8988T (cell line): Measurements from ENCODE around the gene NCOA1.

Experiments
- DNase-seq: peaks from one replicate; pipeline ENCODE4 v3.0.0; 2011

Gene NCOA1

DNA sequence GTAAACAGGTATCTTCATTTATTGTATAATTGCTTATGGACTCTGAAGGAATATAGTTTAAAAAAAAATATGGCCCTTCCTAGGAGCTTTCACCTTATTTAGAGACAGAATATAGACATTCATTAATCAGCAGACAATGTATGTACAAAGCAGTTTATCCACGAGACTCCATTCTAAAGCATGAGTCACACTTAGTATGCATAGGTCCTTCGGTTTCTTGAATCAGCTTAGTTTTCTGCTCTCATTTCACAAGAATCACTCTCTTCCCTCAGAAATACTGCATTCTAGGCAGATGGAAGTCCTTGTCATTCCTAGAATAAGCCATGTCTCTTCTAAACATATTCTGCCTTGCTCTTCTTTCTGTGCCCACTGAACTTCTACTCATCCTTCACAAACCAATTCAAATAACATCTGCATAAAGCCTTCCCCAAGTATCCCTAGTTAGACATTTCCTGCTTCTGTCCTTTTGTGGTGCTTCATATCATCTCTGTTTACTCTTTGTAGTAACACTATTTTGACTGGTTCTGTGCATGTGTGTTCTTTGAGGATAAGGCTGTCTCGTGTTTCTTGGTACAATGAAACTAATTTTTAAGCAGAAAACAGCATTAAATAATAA lies 217.6 kb downstream of the NCOA1 start:
- no peak for DNase-seq

- no peak for DNase-seq
These were observed 219.8 kb downstream of the NCOA1 start for GRCh38 chr2:24710806-24711205.

GRCh38 chr2:24711865-24712264 lies 220.8 kb downstream of the NCOA1 start:
- DNase-seq: no peak

- no peak for DNase-seq
These were observed 221.2 kb downstream of the NCOA1 start for GRCh38 chr2:24712296-24712695.

DNA sequence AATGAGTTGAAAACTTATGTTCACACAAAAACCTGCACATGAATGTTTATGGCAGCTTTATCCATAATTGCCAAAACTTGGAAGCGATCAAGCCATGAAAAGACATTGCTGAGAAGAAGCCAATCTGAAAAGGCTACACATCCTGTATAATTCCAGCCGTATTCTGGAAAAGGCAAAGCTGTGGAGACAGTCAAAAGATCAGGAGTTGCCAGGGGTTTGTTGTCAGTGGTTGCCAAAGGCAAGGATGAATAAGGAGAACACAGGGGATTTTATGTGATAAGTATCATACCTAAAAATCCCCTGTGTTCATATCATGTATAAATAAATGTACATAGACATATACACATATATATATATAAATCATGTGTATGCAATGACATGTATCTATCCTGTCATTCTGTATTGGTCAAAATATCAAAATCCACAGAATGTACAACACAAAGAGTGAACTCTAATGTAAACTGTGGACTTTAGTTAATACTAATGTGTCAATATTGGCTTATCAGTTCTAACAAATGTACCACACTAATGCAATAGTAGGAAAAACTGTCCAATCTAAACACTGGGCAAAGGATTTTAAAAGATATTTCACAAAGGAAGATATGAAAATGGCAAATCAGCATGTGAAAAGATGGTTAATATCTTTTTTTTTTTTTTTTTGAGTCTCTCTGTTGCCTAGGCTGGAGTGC lies 226.4 kb downstream of the NCOA1 start:
- no peak for DNase-seq

- no peak for DNase-seq
These were observed 229.3 kb downstream of the NCOA1 start for GRCh38 chr2:24720310-24720709.

DNA sequence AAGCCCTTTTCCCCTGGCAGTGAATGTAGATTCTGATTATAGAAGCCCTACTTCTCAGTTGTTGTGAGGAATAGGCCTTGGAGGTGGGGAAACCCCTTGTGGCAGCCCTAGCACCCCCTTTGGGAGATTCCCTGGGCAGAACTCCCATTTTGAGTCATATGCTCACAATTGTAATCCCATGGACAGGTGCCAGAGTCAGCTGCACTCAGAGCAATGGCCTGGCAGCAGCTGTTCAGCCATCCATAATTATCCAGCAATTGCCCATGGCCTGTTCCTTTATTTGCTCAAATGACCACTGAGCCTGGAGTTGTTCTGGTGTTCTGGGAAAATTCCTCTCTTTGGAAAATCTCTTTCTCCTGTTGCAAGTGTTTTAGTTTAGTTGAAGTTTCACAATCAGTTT lies 230.4 kb downstream of the NCOA1 start:
- DNase-seq: no peak

GRCh38 chr2:24722141-24722790 lies 231.2 kb downstream of the NCOA1 start:
- no peak for DNase-seq

- DNase-seq: no peak
These were observed 232.1 kb downstream of the NCOA1 start for GRCh38 chr2:24723191-24723590.

DNA sequence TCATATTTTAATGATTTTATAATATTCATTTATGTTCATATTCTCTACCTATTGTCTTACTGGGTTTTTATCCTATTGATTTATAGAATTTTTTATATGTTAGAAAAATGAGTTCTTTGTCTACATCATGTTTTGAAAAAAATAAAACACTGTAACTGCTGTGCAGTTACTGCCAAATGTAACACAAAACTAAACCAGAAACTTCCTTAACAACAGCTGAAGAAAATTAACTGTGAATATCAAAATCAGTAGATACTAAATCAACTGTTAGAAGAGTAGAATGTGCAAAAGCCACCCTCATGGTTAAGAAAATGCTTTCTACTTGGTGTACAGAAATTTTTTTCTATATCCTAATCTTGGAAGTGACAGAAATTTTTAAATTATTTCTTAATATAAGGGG lies 232.6 kb downstream of the NCOA1 start:
- no peak for DNase-seq

- DNase-seq: no peak
These were observed 233.2 kb downstream of the NCOA1 start for GRCh38 chr2:24724111-24724775.

DNA sequence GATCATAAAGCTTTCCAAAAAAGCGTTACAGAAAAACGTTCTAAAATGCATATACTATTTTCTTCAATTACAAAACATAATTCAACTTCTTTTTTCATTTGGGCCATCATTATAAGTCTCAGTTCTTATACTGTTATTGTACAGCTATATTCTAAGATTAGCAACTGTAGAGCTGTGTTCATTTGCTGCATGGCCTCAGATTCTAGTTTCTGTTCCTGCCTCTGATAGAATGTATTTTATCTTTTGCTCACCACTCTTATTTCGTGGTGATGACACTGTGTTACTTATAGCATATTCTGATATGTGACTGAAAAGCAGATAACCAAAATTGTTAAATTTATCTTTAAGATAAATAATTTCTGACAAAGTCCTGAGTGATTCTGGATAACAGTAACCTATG lies 234.9 kb downstream of the NCOA1 start:
- DNase-seq: no peak

DNA sequence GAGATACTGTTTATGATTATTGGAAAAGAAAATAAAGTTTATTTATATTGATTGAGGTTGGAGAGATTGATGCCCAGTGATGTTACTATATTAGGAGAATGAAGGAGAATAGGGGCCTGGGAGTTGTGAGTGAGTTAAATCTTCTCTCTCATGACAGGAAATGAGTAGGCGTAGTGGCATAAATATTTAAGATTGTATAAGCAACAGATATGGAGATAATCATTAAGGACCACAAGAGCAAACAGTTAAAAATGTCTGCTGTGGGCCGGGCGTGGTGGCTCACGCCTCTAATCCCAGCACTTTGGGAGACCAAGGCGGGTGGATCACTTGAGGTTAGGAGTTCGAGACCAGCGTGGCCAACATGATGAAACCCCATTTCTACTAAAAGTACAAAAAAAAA lies 239.4 kb downstream of the NCOA1 start:
- DNase-seq: no peak

DNA sequence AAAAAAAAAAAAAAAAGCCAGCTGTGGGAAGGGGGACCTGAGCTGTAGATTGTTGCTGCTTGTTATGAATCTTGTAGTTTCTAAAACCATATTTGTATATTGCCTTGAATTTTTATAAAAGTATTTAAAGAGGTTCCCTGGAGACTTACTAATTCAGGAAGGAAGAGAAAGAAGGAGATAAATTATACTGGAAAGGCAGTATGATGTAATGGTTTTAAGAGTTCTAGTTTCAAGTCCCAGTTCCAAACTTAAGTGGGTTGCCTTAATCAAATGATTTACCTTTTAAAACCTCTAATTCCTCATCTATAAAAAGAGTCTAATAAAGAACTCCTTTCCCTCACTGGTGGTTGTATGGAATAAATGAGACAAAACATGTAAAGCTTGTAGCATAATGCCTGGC lies 240.0 kb downstream of the NCOA1 start:
- DNase-seq: no peak

DNA sequence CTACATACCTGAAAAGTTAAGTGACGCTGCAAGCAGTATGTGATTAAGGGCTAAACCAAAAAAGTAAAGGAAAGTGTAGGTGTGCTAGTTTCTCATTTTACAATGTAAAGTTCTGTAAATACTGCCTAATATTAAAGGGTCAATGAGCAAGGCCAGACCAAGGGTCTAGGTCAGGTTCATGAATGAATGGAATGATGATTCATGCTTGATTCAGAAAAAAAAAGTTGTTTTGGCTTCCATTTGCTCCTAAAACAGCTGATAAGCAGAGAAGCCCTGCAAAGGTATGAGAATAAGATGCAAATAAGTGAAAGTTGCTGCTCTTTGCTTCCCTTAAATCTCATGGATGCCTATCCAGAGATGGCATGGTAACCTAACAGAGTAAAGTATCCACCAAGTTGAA lies 240.9 kb downstream of the NCOA1 start:
- DNase-seq: no peak

- no peak for DNase-seq
These were observed 243.7 kb downstream of the NCOA1 start for GRCh38 chr2:24734741-24735140.

DNA sequence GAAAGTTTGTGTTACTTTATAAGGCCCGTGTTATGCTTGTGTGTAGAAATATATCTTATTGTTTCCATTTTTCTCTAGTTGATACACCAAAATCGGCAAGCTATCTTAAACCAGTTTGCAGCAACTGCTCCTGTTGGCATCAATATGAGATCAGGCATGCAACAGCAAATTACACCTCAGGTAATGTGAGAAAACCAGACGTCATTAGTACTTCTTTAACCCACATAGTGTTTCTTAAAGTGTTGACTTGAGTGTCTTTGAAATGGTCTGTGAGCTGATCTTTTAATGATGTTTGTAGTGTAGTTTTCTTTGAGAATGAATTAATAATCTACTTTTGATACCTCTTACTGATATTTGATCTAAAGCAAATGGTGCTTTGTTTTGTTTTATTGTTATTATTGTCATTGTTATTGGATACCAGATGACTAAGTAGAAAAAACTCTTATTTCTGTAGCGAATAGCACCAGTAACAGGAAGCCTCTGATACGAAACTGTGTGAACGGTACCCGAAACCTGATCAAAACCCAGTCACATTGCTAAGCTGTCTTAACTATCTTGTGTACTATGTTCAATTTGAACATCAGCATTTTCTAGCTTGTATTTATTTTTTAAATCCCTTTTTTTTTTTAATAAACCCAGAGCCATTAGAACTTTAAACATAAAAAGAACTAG lies 248.4 kb downstream of the NCOA1 start:
- DNase-seq: no peak

DNA sequence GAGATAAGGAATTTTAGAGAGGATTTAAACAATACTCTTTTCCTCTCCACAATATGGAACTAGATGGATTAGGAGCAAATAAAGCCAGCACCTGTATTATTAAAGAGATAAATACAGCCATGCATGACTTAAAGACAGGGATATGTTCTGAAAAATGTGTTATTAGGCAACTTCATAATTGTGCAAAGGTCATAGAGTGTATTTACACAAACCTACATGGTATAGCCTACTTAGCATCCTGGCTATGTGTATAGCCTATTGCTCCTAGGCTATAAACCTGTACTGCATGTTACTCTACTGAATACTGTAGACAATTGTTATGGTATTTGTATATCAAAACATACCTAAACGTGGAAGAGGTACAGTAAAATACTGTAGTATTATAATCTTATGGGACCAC lies 249.1 kb downstream of the NCOA1 start:
- no peak for DNase-seq

GRCh38 chr2:24742730-24743129 lies 251.7 kb downstream of the NCOA1 start:
- DNase-seq: no peak

- no peak for DNase-seq
These were observed 252.9 kb downstream of the NCOA1 start for GRCh38 chr2:24743924-24744323.

GRCh38 chr2:24744356-24744755 lies 253.3 kb downstream of the NCOA1 start:
- no peak for DNase-seq

DNA sequence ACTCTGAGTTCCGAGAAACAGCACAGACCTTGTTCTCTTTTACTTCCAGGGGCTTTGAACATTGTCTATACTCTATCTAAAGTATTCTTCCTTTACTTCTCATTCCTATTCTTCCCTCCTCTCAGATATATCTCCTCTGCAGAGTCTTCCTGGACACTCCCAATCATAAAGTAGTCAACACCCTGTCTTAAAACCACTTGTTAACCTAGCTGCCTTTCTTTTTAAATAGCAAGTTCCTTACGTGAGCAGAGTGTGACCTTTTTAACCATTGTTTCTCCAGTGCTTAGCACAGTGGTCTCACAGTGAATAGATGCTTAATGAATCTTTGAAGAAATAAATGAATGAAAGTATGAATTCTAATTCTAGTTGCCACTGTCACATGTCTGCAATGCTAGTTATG lies 254.8 kb downstream of the NCOA1 start:
- no peak for DNase-seq

DNA sequence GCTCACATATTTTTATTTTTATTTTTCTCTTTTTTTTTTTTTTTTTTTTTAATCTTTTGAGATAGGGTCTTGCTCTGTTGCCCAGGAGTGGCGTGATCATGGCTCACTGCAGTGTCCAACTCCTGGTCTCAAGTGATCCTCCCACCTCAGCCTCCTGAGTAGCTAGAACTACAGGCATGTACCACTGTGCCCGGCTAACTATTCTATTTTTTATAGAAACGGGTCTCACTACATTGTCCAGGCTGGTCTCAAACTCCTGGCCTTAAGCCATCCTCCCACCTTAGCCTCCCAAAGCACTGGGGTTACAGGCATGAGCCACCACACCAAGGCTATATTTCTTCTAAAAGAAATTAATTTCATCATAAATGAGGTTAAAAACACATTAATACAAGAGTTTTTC lies 256.2 kb downstream of the NCOA1 start:
- DNase-seq: no peak
